ENCODE data around the gene HSPA1L. TPM values are rescaled to one million over a fixed set of nuclear protein-coding genes. Genes with fewer than 3 reads are reported as not detected.
A peak's percentile ranks its signal among the peaks of the same experiment; 100 is the strongest.
"Not testable (repeated sequence)": the region's sequence is repeated elsewhere in the genome, so short reads cannot be mapped to it uniquely, and the experiment has no call there.

HSPA1L gene
- total RNA-seq, 1 donor from 2014 or later, result 0.98 TPM

- Mint-ChIP-seq H3K4me1 (ENCODE audit: low read depth, unreplicated experiment) (peaks cover 11% of the 10 kb centered on the region), H3K27me3 (ENCODE audit: low read depth, unreplicated experiment) (no peaks in the 10 kb centered on the region), H3K9me3 (ENCODE audit: unreplicated experiment) (peaks cover 2% of the 10 kb centered on the region), H3K36me3 (ENCODE audit: low read depth, unreplicated experiment) (peaks cover 4% of the 10 kb centered on the region), H3K27ac (ENCODE audit: unreplicated experiment) (peak overlapping the region; percentile 99), H3K4me3 (ENCODE audit: unreplicated experiment) (peak overlapping the region; percentile 86)
- Histone ChIP-seq H3K4me1 (ENCODE audit: insufficient read depth, low read length) (peaks cover 9% of the 10 kb centered on the region), H3K79me2 (ENCODE audit: insufficient read depth, low read length) (peaks cover 19% of the 10 kb centered on the region), H3K27me3 (ENCODE audit: insufficient read depth, low read length) (no peaks in the 10 kb centered on the region), H3K27ac (ENCODE audit: low read depth, low read length) (peak overlapping the region; percentile 87), H3K9me3 (ENCODE audit: insufficient read depth, low read depth, low read length) (no peaks in the 10 kb centered on the region), H3K36me3 (ENCODE audit: insufficient read depth, low read length) (no peaks in the 10 kb centered on the region), H3K9ac (ENCODE audit: low read length) (peak overlapping the region; percentile 73), H4K20me1 (ENCODE audit: insufficient read depth, low read length) (peaks cover 16% of the 10 kb centered on the region), H3K4me3 (ENCODE audit: insufficient read depth, low read depth, low read length) (peak overlapping the region; percentile 72), H2AFZ (ENCODE audit: low read depth, low read length) (peak overlapping the region; percentile 68), H3K4me2 (ENCODE audit: low read length) (peak overlapping the region; percentile 92)
- TF ChIP-seq, protein P1, sequence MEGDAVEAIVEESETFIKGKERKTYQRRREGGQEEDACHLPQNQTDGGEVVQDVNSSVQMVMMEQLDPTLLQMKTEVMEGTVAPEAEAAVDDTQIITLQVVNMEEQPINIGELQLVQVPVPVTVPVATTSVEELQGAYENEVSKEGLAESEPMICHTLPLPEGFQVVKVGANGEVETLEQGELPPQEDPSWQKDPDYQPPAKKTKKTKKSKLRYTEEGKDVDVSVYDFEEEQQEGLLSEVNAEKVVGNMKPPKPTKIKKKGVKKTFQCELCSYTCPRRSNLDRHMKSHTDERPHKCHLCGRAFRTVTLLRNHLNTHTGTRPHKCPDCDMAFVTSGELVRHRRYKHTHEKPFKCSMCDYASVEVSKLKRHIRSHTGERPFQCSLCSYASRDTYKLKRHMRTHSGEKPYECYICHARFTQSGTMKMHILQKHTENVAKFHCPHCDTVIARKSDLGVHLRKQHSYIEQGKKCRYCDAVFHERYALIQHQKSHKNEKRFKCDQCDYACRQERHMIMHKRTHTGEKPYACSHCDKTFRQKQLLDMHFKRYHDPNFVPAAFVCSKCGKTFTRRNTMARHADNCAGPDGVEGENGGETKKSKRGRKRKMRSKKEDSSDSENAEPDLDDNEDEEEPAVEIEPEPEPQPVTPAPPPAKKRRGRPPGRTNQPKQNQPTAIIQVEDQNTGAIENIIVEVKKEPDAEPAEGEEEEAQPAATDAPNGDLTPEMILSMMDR (IDR thresholded peaks at IDR 0.05; ENCODE audit: insufficient read depth, low read depth, low read length), result no peak
- TF ChIP-seq EZH2 (IDR thresholded peaks at IDR 0.05; ENCODE audit: insufficient read depth, low read length), result no peak
- peak; percentile 98 for DNase-seq (ENCODE audit: low read depth)
- FAIRE-seq, result no peak
Measured at GRCh38 chr6:31814677-31815024, 432 bp downstream of the HSPA1L start.

DNA sequence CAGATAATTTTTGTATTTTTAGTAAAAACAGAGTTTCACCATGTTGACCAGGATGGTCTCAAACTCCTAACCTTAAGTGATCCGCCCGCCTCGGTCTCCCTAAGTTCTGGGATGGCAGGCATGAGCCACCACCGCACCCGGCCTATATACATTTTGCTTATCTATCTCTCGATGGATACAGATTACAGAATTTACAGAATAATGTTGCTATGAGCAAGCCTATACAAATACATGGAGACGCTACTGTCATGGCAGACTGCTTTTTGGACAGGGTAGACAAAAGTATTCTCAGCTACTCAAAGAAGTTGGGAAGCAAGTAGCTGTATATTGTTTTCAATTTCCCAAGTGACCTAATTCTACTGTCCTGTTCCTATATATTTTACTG is 1.6 kb downstream of the HSPA1L start:
- Histone ChIP-seq H3K4me1 (ENCODE audit: insufficient read depth, low read length) (peaks cover 9% of the 10 kb centered on the region), H2AFZ (ENCODE audit: low read depth, low read length) (no peak overlapping the region), H3K79me2 (ENCODE audit: insufficient read depth, low read length) (peaks cover 12% of the 10 kb centered on the region), H3K27ac (ENCODE audit: low read depth, low read length) (peak overlapping the region; percentile 35), H3K9me3 (ENCODE audit: insufficient read depth, low read depth, low read length) (no peaks in the 10 kb centered on the region), H3K36me3 (ENCODE audit: insufficient read depth, low read length) (no peaks in the 10 kb centered on the region), H4K20me1 (ENCODE audit: insufficient read depth, low read length) (peaks cover 12% of the 10 kb centered on the region), H3K9ac (ENCODE audit: low read length) (peak overlapping the region; percentile 66), H3K4me2 (ENCODE audit: low read length) (peak overlapping the region; percentile 92), H3K27me3 (ENCODE audit: insufficient read depth, low read length) (no peaks in the 10 kb centered on the region), H3K4me3 (ENCODE audit: insufficient read depth, low read depth, low read length) (no peak overlapping the region)
- DNase-seq (ENCODE audit: low read depth) (no peak), FAIRE-seq (no peak)
- Mint-ChIP-seq H3K27ac (ENCODE audit: unreplicated experiment) (peak overlapping the region; percentile 99), H3K4me1 (ENCODE audit: low read depth, unreplicated experiment) (peaks cover 11% of the 10 kb centered on the region), H3K4me3 (ENCODE audit: unreplicated experiment) (peak overlapping the region; percentile 75), H3K27me3 (ENCODE audit: low read depth, unreplicated experiment) (no peaks in the 10 kb centered on the region), H3K36me3 (ENCODE audit: low read depth, unreplicated experiment) (peaks cover 4% of the 10 kb centered on the region), H3K9me3 (ENCODE audit: unreplicated experiment) (peaks cover 2% of the 10 kb centered on the region)
- TF ChIP-seq EZH2 (IDR thresholded peaks at IDR 0.05; ENCODE audit: insufficient read depth, low read length), result no peak
- TF ChIP-seq, protein P1 (IDR thresholded peaks at IDR 0.05; ENCODE audit: insufficient read depth, low read depth, low read length), result no peak

GRCh38 chr6:31811645-31812044 is 3.4 kb downstream of the HSPA1L start:
- H3K79me2 ChIP-seq (ENCODE audit: insufficient read depth, low read length), result no peaks in the 10 kb centered on the region
- H3K4me3 ChIP-seq (ENCODE audit: insufficient read depth, low read depth, low read length), result no peak overlapping the region
- TF ChIP-seq, protein P1 (IDR thresholded peaks at IDR 0.05; ENCODE audit: insufficient read depth, low read depth, low read length), result no peak
- no peak for TF ChIP-seq EZH2 (IDR thresholded peaks at IDR 0.05; ENCODE audit: insufficient read depth, low read length)
- no peaks in the 10 kb centered on the region for H3K27me3 ChIP-seq (ENCODE audit: insufficient read depth, low read length)
- H3K9me3 ChIP-seq (ENCODE audit: insufficient read depth, low read depth, low read length), result no peaks in the 10 kb centered on the region
- FAIRE-seq (no peak), DNase-seq (ENCODE audit: low read depth) (no peak)
- H3K36me3 ChIP-seq (ENCODE audit: insufficient read depth, low read length), result no peaks in the 10 kb centered on the region
- peaks cover 2% of the 10 kb centered on the region for H3K9me3 Mint-ChIP-seq (ENCODE audit: unreplicated experiment)
- H3K27ac ChIP-seq (ENCODE audit: low read depth, low read length), result no peak overlapping the region
- H3K36me3 Mint-ChIP-seq (ENCODE audit: low read depth, unreplicated experiment), result peaks cover 1% of the 10 kb centered on the region
- H3K9ac ChIP-seq (ENCODE audit: low read length), result no peak overlapping the region
- H3K4me3 Mint-ChIP-seq (ENCODE audit: unreplicated experiment), result no peak overlapping the region
- H3K4me1 Mint-ChIP-seq (ENCODE audit: low read depth, unreplicated experiment), result peaks cover 8% of the 10 kb centered on the region
- H3K4me2 ChIP-seq (ENCODE audit: low read length), result no peak overlapping the region
- no peaks in the 10 kb centered on the region for H4K20me1 ChIP-seq (ENCODE audit: insufficient read depth, low read length)
- H3K27me3 Mint-ChIP-seq (ENCODE audit: low read depth, unreplicated experiment), result no peaks in the 10 kb centered on the region
- no peak overlapping the region for H2AFZ ChIP-seq (ENCODE audit: low read depth, low read length)
- H3K27ac Mint-ChIP-seq (ENCODE audit: unreplicated experiment), result no peak overlapping the region
- peaks cover 9% of the 10 kb centered on the region for H3K4me1 ChIP-seq (ENCODE audit: insufficient read depth, low read length)

DNA sequence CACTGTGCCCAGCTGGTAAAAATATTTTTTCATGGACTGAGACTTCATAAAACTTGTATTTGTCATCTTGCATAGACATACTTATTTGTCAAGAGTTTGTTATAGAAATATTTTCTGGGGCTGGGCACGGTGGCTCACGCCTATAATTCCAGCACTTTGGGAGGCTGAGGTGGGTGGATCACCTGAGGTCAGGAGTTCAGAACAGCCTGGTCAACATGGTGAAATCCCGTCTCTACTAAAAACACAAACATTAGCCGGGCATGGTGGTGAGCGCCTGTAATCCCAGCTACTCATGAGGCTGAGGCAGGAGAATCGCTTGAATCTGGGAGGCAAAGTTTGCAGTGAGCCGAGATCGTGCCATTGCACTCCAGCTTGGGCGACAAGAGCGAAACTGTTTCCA is 6.5 kb downstream of the HSPA1L start:
- not testable (repeated sequence) for FAIRE-seq; H3K36me3 Mint-ChIP-seq (ENCODE audit: low read depth, unreplicated experiment); H4K20me1 ChIP-seq (ENCODE audit: insufficient read depth, low read length); H3K27me3 ChIP-seq (ENCODE audit: insufficient read depth, low read length); H3K9me3 ChIP-seq (ENCODE audit: insufficient read depth, low read depth, low read length); H3K27ac Mint-ChIP-seq (ENCODE audit: unreplicated experiment); H3K9ac ChIP-seq (ENCODE audit: low read length); H3K4me1 ChIP-seq (ENCODE audit: insufficient read depth, low read length); DNase-seq (ENCODE audit: low read depth); H3K4me3 ChIP-seq (ENCODE audit: insufficient read depth, low read depth, low read length); H2AFZ ChIP-seq (ENCODE audit: low read depth, low read length); H3K36me3 ChIP-seq (ENCODE audit: insufficient read depth, low read length); H3K27me3 Mint-ChIP-seq (ENCODE audit: low read depth, unreplicated experiment); H3K4me3 Mint-ChIP-seq (ENCODE audit: unreplicated experiment); H3K27ac ChIP-seq (ENCODE audit: low read depth, low read length); H3K9me3 Mint-ChIP-seq (ENCODE audit: unreplicated experiment); H3K4me2 ChIP-seq (ENCODE audit: low read length); H3K4me1 Mint-ChIP-seq (ENCODE audit: low read depth, unreplicated experiment)
- peaks cover 20% of the 10 kb centered on the region for H3K79me2 ChIP-seq (ENCODE audit: insufficient read depth, low read length)

Measured in astrocyte (in vitro differentiated cells and primary cell).